Urinary bladder (tissue), 4 donors: Measurements from ENCODE around the gene ADAM15. TPM values are rescaled to one million over a fixed set of nuclear protein-coding genes. Genes with fewer than 3 reads are reported as not detected.

Source experiments
- DNase-seq: peaks from one replicate; pipeline ENCODE4 v3.0.0-alpha.2; 2015; ENCODE audit errors: extremely low spot score
- H3K27ac ChIP-seq: one replicate; pipeline ENCODE4 v1.5.1; 2013; ENCODE audit warnings: low read depth, mild to moderate bottlenecking, moderate library complexity
- H3K36me3 ChIP-seq: one replicate; pipeline ENCODE4 v1.6.1; 2013; ENCODE audit warnings: mild to moderate bottlenecking, moderate library complexity; ENCODE audit not compliant: insufficient read depth
- H3K4me1 ChIP-seq: one replicate; pipeline ENCODE4 v1.6.1; 2013; ENCODE audit warnings: mild to moderate bottlenecking, moderate library complexity; ENCODE audit not compliant: insufficient read depth
- H3K4me3 ChIP-seq: one replicate; pipeline ENCODE4 v1.5.1; 2013; ENCODE audit warnings: low read depth, low read length
- WGBS: extraction: QIAGEN DNeasy Blood & Tissue Kit; methylation state at CpG from one replicate; pipeline ENCODE4 v1.1.7; 2013; 5-methylcytosine and 5-hydroxymethylcytosine counted together
- polyA plus RNA-seq: library from polyadenylated mRNA; stranded (reverse); fragments of 200-250 nt; gene quantifications from one replicate; pipeline ENCODE4 v1.2.3, GENCODE V29; 2013
- total RNA-seq: library from RNA; depleted of rRNA; stranded (reverse); fragments of >200 nt; gene quantifications from one replicate; pipeline ENCODE4 v1.2.3, GENCODE V29; 2014
- donor health status: healthy with polysubstance abuse.
- donor health status: healthy.

Gene ADAM15
- total RNA-seq = 38.3 TPM
- polyA plus RNA-seq = 118 TPM

GRCh38 chr1:155050560-155051341 lies at the start of gene ADAM15:
Gene ADAM15 (plus strand): TSS chr1:155051316. CDS start chr1:155051387, 71 bp downstream.
- DNase-seq = no peak
- no peaks in the 10 kb centered on the region for H3K4me1 ChIP-seq
- H3K4me3 ChIP-seq = peak within 1 kb of the TSS; percentile 76
- H3K27ac ChIP-seq = peak within 1 kb of the TSS; percentile 79
- under 1% methylated on average over 99 of the region's 99 CpGs for WGBS
- no peaks in the 10 kb centered on the region for H3K36me3 ChIP-seq

GRCh38 chr1:155001425-155001674 lies 49.8 kb upstream of the ADAM15 start:
- Histone ChIP-seq H3K4me3 (peak overlapping the region; percentile 83), H3K27ac (peak overlapping the region; percentile 88), H3K4me1 (no peaks in the 10 kb centered on the region), H3K36me3 (no peaks in the 10 kb centered on the region)
- WGBS = under 1% methylated on average over 11 of the region's 11 CpGs
- DNase-seq = no peak

GRCh38 chr1:155001675-155002463 lies 49.2 kb upstream of the ADAM15 start:
- Histone ChIP-seq H3K36me3 (no peaks in the 10 kb centered on the region), H3K27ac (peak overlapping the region; percentile 88), H3K4me3 (peak overlapping the region; percentile 83), H3K4me1 (no peaks in the 10 kb centered on the region)
- peak; percentile 99 for DNase-seq
- whole genome bisulfite sequencing = under 1% methylated on average over 38 of the region's 38 CpGs

GRCh38 chr1:155002464-155003226 lies 48.5 kb upstream of the ADAM15 start, which contains the start of gene ZBTB7B:
Gene ZBTB7B (plus strand): TSS chr1:155002802. CDS start chr1:155014661, 11,859 bp downstream.
- DNase-seq = no peak
- Histone ChIP-seq H3K4me3 (peak within 1 kb of the TSS; percentile 83), H3K36me3 (no peaks in the 10 kb centered on the region), H3K27ac (peak within 1 kb of the TSS; percentile 89), H3K4me1 (no peaks in the 10 kb centered on the region)
- under 1% methylated on average over 34 of the region's 35 CpGs for WGBS

- Histone ChIP-seq H3K4me3 (peak overlapping the region; percentile 83), H3K36me3 (no peaks in the 10 kb centered on the region), H3K4me1 (no peaks in the 10 kb centered on the region), H3K27ac (peak overlapping the region; percentile 89)
- WGBS = under 1% methylated on average over 37 of the region's 37 CpGs
- no peak for DNase-seq
Measured at GRCh38 chr1:155003227-155003765, 47.8 kb upstream of the ADAM15 start.

GRCh38 chr1:155003766-155004351 lies 47.3 kb upstream of the ADAM15 start:
- Histone ChIP-seq H3K27ac (peak overlapping the region; percentile 89), H3K4me1 (no peaks in the 10 kb centered on the region), H3K36me3 (no peaks in the 10 kb centered on the region), H3K4me3 (peak overlapping the region; percentile 83)
- WGBS = under 1% methylated on average over 34 of the region's 34 CpGs
- DNase-seq = no peak

GRCh38 chr1:155004352-155005075 lies 46.6 kb upstream of the ADAM15 start:
- DNase-seq = no peak
- H3K4me1 ChIP-seq = no peaks in the 10 kb centered on the region
- 41% methylated on average over 5 of the region's 5 CpGs for WGBS
- no peaks in the 10 kb centered on the region for H3K36me3 ChIP-seq
- H3K4me3 ChIP-seq = peak overlapping the region; percentile 83
- peak overlapping the region; percentile 89 for H3K27ac ChIP-seq

GRCh38 chr1:155005076-155006011 lies 45.8 kb upstream of the ADAM15 start:
- no peak for DNase-seq
- no peaks in the 10 kb centered on the region for H3K36me3 ChIP-seq
- H3K27ac ChIP-seq = peak overlapping the region; percentile 89
- WGBS = 53% methylated on average over 17 of the region's 17 CpGs
- no peak overlapping the region for H3K4me3 ChIP-seq
- no peaks in the 10 kb centered on the region for H3K4me1 ChIP-seq

GRCh38 chr1:155006601-155007101 lies 44.5 kb upstream of the ADAM15 start:
- 62% methylated on average over 2 of the region's 2 CpGs for WGBS
- Histone ChIP-seq H3K4me3 (no peak overlapping the region), H3K27ac (no peak overlapping the region), H3K4me1 (no peaks in the 10 kb centered on the region), H3K36me3 (no peaks in the 10 kb centered on the region)
- DNase-seq = no peak

- no peak overlapping the region for H3K4me3 ChIP-seq
- 79% methylated on average over 6 of the region's 6 CpGs for WGBS
- H3K36me3 ChIP-seq = no peaks in the 10 kb centered on the region
- DNase-seq = no peak
- no peaks in the 10 kb centered on the region for H3K4me1 ChIP-seq
- no peak overlapping the region for H3K27ac ChIP-seq
Measured at GRCh38 chr1:155007251-155007828, 43.8 kb upstream of the ADAM15 start.
